Sigmoid colon (tissue), 7 donors: ENCODE results near the gene TMEM108. TPM values are rescaled to one million over a fixed set of nuclear protein-coding genes. Genes with fewer than 3 reads are reported as not detected.

Experiments
- DNase-seq: peaks from one replicate; pipeline ENCODE4 v3.0.0-alpha.2; 2019
- H3K27ac ChIP-seq, 4 donors: fragments of 200-600 bp; sonication (generic); one replicate each; pipeline ENCODE4 v1.5.1; 2016 to 2019; ENCODE audit warnings: mild to moderate bottlenecking in 1 of 4
- H3K27me3 ChIP-seq, 3 donors: fragments of 200-600 bp; sonication (generic); one replicate each; pipeline ENCODE4 v1.5.1; 2019; ENCODE audit warnings: mild to moderate bottlenecking in 1 of 3
- H3K36me3 ChIP-seq, 4 donors: fragments of 200-600 bp; sonication (generic); one replicate each; pipeline ENCODE4 v1.5.1; 2016 to 2019
- H3K4me1 ChIP-seq, 4 donors: fragments of 200-600 bp; sonication (generic); one replicate each; pipeline ENCODE4 v1.5.1; 2017 to 2019
- H3K4me3 ChIP-seq, 4 donors: fragments of 200-600 bp; sonication (generic); one replicate each; pipeline ENCODE4 v1.5.1; 2017 to 2019; ENCODE audit warnings: mild to moderate bottlenecking in 2 of 4, moderate library complexity in 1 of 4
- H3K9me3 ChIP-seq, 4 donors: fragments of 200-600 bp in 3 of 4; sonication (generic) in 3 of 4; one replicate each; pipeline versions ENCODE4 v1.5.1 to v1.6.1; 2013 to 2019
- EP300 ChIP-seq, 4 donors: sonication (generic); formaldehyde crosslinking; IDR thresholded peaks; one replicate each; pipeline ENCODE4 v1.6.1; 2017; ENCODE audit warnings: antibody characterized with exemption in 4 of 4
- POLR2A ChIP-seq, 2 donors: fragments of 450-650 bp; IDR thresholded peaks; one replicate each; pipeline ENCODE4 v1.6.1; 2016; ENCODE audit warnings: antibody characterized with exemption in 2 of 2, mild to moderate bottlenecking in 2 of 2, moderate library complexity in 2 of 2
- POLR2AphosphoS5 ChIP-seq, 4 donors: sonication (generic); formaldehyde crosslinking; IDR thresholded peaks; one replicate each; pipeline ENCODE4 v1.6.1; 2017; ENCODE audit warnings: antibody characterized with exemption in 4 of 4
- WGBS, 2 donors: extraction: QIAGEN DNeasy Blood & Tissue Kit; methylation state at CpG; one replicate each; pipeline ENCODE4 v1.1.7; 2013; 5-methylcytosine and 5-hydroxymethylcytosine counted together
- intact Hi-C: fragments of 100-400 bp; cut with DNase I; formaldehyde crosslinking; loops from one replicate; pipeline ENCODE4 v1.15.1; 2023
- polyA plus RNA-seq, 3 donors: library from polyadenylated mRNA; stranded (reverse); fragments of 200-250 nt; gene quantifications; one replicate each; pipeline ENCODE4 v1.2.3, GENCODE V29; 2013
- total RNA-seq, 4 donors: library from RNA; depleted of rRNA; stranded (reverse); fragments of >200 nt; gene quantifications; one replicate each; pipeline ENCODE4 v1.1.0, GENCODE V29; 2016
- TF ChIP-seq, protein P1 (sequence below), 4 experiments: fragments of 450-650 bp in 3 of 4; fragments of 200-600 bp in 1 of 4; IDR thresholded peaks; one replicate each; pipeline ENCODE4 v1.5.1; 2016 to 2019; ENCODE audit warnings: antibody characterized with exemption in 4 of 4, mild to moderate bottlenecking in 3 of 4, moderate library complexity in 2 of 4
- donor health status: healthy with polysubstance abuse.
- donor health status: Bipolar disorder and iron deficiency.
- donor health status: healthy.

Gene TMEM108
- total and polyA plus RNA-seq, 7 donors = 0.71 to 3.0 (median 0.86) TPM; not detected in 2

DNA sequence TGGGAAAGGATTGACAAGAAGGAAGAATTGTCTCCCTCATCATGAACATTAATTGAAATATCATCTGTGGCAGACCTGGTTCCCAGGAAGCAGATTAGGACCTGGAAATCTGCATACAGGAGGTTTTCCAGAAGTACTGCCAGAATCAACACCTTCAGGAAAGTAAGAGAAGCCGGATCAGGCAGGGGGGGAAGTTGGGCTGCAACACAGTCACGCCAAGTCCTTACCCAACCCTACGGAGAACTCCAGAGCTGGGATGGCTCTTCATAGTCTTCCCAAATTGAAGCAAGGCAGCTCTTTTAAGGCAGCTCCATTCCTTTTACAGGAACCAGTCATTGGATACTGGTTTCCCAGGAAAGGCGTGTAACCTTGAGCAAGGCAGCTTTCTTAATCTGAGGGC lies 326.5 kb downstream of the TMEM108 start:
- intact Hi-C loops = no loop called here
- H3K36me3 ChIP-seq = no peaks in the 10 kb centered on the region
- H3K4me1 ChIP-seq = no peaks in the 10 kb centered on the region
- H3K9me3 ChIP-seq = no peaks in the 10 kb centered on the region
- H3K27me3 ChIP-seq = no peaks in the 10 kb centered on the region
- DNase-seq = no peak
- no peak overlapping the region for H3K27ac ChIP-seq
- TF ChIP-seq EP300 (IDR thresholded peaks at IDR 0.05) = no peak
- no peak overlapping the region for H3K4me3 ChIP-seq
- WGBS, 2 donors = 93 to 97% methylated on average over 4 of the region's 4 CpGs

DNA sequence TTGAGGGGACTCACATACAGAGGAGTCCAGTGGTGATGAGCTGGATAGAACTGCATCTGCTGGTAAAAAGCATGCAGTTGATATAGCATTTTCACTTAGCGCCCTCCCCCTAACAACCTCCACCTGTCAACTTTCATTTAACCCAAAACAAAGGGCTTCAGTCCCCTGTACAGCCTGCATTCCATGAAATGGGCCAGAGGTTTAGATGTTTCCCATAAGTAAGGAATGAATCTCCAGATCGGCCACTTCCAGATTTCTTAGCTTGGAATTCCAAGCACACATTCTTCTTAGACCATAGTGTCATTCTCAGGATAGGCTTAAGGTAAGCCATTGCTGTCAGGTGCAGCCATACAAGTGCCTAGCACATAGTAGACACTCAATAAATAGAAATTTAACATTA lies 328.7 kb downstream of the TMEM108 start:
- H3K27ac ChIP-seq = no peak overlapping the region
- no peaks in the 10 kb centered on the region for H3K36me3 ChIP-seq
- no peaks in the 10 kb centered on the region for H3K4me1 ChIP-seq
- no peak for TF ChIP-seq EP300 (IDR thresholded peaks at IDR 0.05)
- TF ChIP-seq, protein P1, sequence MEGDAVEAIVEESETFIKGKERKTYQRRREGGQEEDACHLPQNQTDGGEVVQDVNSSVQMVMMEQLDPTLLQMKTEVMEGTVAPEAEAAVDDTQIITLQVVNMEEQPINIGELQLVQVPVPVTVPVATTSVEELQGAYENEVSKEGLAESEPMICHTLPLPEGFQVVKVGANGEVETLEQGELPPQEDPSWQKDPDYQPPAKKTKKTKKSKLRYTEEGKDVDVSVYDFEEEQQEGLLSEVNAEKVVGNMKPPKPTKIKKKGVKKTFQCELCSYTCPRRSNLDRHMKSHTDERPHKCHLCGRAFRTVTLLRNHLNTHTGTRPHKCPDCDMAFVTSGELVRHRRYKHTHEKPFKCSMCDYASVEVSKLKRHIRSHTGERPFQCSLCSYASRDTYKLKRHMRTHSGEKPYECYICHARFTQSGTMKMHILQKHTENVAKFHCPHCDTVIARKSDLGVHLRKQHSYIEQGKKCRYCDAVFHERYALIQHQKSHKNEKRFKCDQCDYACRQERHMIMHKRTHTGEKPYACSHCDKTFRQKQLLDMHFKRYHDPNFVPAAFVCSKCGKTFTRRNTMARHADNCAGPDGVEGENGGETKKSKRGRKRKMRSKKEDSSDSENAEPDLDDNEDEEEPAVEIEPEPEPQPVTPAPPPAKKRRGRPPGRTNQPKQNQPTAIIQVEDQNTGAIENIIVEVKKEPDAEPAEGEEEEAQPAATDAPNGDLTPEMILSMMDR (IDR thresholded peaks at IDR 0.05) = no peak
- no peak for TF ChIP-seq POLR2AphosphoS5 (IDR thresholded peaks at IDR 0.05)
- TF ChIP-seq POLR2A (IDR thresholded peaks at IDR 0.05) = no peak
- DNase-seq = no peak
- H3K9me3 ChIP-seq = no peaks in the 10 kb centered on the region
- intact Hi-C loops = no loop called here
- H3K4me3 ChIP-seq = no peak overlapping the region
- no peaks in the 10 kb centered on the region for H3K27me3 ChIP-seq
- 93 to 94% methylated on average over 2 of the region's 2 CpGs for WGBS, 2 donors

DNA sequence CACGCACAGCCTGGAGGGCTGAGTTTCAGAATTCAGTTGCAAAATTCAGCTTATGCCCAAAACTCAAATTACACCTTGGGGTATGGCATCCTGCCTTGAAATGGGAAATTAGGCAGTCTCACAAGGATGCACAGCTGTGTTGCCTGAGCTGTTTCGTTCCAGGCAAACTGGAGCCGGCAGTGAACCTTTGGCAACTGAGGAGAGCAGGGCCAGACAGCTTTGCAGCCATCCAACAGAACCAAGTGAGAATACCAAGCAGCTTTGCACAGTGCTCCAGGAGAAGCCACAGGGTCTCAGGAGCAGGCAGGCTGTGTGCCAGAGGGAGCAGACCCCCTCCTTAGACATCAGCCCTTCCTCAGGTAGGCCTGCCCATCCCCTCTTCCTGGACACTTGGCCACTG lies 329.2 kb downstream of the TMEM108 start:
- Histone ChIP-seq H3K4me3 (no peak overlapping the region), H3K36me3 (no peaks in the 10 kb centered on the region), H3K27me3 (no peaks in the 10 kb centered on the region), H3K27ac (no peak overlapping the region), H3K9me3 (no peaks in the 10 kb centered on the region), H3K4me1 (no peaks in the 10 kb centered on the region)
- TF ChIP-seq POLR2AphosphoS5 (IDR thresholded peaks at IDR 0.05) (no peak), EP300 (IDR thresholded peaks at IDR 0.05) (no peak), POLR2A (IDR thresholded peaks at IDR 0.05) (no peak)
- TF ChIP-seq, protein P1 (IDR thresholded peaks at IDR 0.05) = no peak
- DNase-seq = no peak
- 83 to 91% methylated on average over 3 of the region's 3 CpGs for WGBS, 2 donors
- intact Hi-C loops = no loop called here

DNA sequence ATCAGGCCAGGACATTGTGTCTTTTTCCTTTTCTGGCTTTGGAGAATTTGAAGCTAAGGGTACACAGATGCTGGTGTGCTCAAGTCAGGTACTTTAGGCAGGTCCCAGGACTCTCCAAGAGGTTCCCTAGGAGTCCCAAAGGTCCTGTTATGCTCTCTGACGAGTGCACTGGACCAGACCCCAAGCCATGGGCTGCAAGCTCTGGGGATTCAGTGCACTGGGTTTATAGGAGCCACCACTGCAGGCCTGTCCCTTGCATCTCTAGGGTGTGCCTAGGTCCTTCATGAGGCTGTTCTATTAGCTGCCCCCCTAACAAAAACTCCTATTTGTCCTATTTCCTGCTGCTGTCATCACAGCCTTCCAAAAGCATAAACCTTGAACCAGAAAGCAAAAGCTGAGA lies 329.8 kb downstream of the TMEM108 start:
- intact Hi-C loops = no loop called here
- Histone ChIP-seq H3K27me3 (no peaks in the 10 kb centered on the region), H3K36me3 (no peaks in the 10 kb centered on the region), H3K4me3 (no peak overlapping the region), H3K9me3 (no peaks in the 10 kb centered on the region), H3K27ac (no peak overlapping the region), H3K4me1 (no peaks in the 10 kb centered on the region)
- no peak for DNase-seq
- TF ChIP-seq POLR2AphosphoS5 (IDR thresholded peaks at IDR 0.05) = no peak
- WGBS, 2 donors = 41 to 54% methylated on average over 1 of the region's 1 CpG

DNA sequence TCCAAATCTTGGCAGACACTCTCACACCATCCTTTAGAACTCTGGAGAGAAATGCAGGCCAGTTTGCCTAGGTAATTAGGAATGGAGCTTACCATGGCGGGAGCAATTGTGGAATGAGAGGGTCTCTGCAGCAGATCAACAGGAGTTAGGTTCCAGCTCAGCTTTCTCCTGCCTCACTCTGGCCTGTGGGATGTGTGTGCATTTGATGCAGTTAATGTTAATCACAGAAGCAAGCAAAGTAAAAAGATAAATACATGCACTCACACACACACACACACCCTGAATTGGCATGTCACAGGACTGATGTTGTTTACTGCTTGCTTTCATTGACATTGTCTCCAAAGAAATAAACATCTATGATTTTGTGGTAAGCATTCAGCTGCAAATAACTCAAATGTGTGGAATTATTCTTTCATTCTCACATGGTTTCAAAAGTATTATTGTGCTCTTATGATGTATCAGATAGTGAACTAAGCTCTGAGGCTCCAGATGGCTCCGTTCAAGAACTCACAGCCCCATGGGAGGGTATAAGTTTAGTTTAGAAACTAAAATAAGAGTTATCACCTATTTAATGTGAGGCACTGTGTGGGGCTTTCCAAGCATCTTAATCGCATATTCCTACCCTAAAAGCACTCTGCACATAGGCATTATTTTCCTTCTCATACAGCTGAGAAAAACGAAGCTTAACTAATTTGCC lies 330.3 kb downstream of the TMEM108 start:
- no peak for DNase-seq
- WGBS, 2 donors = 52 to 53% methylated on average over 4 of the region's 4 CpGs

More for the DNA sequence above, 330.3 kb downstream of the TMEM108 start:
- Histone ChIP-seq H3K9me3 (no peaks in the 10 kb centered on the region), H3K27ac (no peak overlapping the region), H3K4me3 (no peak overlapping the region), H3K36me3 (no peaks in the 10 kb centered on the region), H3K4me1 (no peaks in the 10 kb centered on the region), H3K27me3 (no peaks in the 10 kb centered on the region)
- intact Hi-C loops = no loop called here
- no peak for TF ChIP-seq POLR2A (IDR thresholded peaks at IDR 0.05)
- TF ChIP-seq POLR2AphosphoS5 (IDR thresholded peaks at IDR 0.05) = no peak
- TF ChIP-seq, protein P1 (IDR thresholded peaks at IDR 0.05) = no peak
- TF ChIP-seq EP300 (IDR thresholded peaks at IDR 0.05) = no peak
